DMS79 treated with DMSO at 0.1 percent for 48 hours (cell line): Measurements from ENCODE around the gene ASGR2.
"Not testable (repeated sequence)": the region's sequence is repeated elsewhere in the genome, so short reads cannot be mapped to it uniquely, and the experiment has no call there.

Experiments used
- DNase-seq: peaks from one replicate; lab custom pipeline; 2025; lab: John Stamatoyannopoulos, UW

Gene ASGR2

DNA sequence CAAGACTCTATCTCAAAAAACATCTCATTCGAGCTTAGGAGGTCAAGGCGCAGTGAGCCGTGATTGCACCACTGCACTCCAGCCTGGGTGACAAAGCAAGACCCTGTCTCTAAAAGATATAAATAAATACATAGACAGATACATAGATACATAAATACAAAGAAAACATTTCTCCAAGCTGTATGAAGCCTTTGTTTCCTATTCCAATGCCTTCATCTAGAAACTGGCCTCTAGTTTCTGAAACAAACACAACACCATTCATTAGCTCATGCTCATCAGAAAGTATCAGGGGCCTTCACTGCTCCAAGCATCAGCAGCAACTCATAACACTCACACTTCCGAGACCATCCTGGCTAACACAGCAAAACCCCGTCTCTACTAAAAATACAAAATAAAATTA, 10.3 kb upstream of the ASGR2 start:
- DNase-seq: no peak

DNA sequence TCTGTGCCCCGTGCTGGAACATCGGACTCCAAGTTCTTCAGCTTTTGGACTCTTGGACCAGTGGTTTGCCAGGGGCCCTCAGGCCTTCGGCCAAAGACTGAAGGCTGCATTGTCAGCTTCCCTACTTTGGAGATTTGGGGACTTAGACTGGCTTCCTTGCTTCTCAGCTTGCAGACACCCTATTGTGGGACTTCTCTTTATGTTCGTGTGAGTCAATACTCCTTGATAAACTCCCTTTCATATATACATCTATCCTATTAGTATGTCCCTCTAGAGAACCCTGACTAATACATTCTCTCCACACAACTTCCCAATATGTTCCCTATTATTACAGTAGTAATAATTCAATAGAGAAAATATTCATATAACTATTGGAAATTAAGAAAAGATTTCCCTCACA, 9.2 kb upstream of the ASGR2 start:
- DNase-seq: no peak

DNA sequence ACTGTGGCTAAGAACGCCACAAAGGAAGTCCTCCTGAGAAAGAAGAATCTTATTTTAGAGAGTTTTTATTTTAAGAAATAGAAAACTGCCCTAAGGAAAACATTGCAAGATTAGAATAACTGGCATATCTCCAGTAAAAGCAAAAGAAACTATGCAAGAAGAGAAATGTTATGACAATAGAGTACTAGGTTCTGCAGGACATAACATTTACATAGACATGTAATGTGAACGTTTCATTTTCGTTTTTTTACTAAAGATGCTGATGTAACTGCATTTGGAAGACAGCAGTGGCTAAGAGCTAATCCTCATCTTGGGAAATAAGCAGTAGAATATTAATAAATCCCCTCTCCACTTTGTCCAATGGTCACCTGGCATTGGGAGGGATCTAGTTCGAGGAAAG, 7.8 kb upstream of the ASGR2 start:
- DNase-seq: no peak

DNA sequence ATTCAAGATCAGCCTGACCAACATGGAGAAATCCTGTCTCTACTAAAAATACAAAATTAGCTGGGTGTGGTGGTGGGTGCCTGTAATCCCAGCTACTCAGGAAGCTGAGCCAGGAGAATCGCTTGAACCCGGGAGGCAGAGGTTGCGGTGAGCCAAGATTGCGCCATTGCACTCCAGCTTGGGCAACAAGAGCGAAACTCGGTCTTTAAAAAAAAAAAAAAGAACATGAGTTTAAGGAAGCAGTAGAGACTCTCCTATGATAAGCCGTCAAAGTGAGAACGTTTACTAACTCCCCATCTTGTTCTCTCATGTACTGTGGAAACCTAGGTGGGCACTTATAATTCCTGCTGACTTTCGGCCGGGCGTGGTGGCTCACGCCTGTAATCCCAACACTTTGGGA, 6.0 kb upstream of the ASGR2 start:
- not testable (repeated sequence) for DNase-seq

DNA sequence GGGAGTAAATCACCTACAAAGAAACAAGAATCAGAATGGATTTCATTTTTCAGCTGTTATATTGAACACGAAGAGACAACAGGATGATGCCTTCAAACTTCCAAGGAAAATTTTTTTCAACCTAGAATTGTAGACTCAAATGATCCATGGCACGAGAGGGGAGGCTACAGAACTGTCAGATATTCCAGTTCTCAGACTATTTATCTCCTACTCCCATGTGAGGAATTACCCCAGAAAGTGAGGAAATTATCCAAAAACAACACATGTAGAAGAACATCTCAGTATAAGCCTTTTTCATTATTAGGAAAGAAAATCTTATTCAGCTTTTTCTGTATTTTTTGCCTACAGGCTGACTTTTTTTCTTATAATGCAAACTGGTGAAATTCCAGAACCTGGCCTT, 5.5 kb upstream of the ASGR2 start:
- no peak for DNase-seq

DNA sequence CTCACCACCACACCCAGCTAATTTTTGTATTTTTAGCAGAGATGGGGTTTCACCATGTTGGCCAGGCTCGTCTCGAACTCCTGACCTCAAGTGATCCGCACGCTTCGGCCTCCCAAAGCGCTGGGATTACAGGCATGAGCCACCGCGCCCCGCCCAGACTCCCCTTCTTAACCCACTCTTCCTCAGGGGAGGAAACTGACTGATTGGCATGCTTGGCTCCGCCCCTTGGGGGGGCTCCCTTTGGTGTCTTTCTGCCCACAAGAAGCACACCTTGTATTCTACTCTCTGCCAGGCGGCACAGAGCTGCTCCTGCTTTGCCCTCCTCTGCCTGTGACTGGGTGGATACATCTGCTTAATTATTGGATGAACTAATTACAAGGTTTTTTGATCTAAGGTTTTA, 4.7 kb upstream of the ASGR2 start:
- no peak for DNase-seq

DNA sequence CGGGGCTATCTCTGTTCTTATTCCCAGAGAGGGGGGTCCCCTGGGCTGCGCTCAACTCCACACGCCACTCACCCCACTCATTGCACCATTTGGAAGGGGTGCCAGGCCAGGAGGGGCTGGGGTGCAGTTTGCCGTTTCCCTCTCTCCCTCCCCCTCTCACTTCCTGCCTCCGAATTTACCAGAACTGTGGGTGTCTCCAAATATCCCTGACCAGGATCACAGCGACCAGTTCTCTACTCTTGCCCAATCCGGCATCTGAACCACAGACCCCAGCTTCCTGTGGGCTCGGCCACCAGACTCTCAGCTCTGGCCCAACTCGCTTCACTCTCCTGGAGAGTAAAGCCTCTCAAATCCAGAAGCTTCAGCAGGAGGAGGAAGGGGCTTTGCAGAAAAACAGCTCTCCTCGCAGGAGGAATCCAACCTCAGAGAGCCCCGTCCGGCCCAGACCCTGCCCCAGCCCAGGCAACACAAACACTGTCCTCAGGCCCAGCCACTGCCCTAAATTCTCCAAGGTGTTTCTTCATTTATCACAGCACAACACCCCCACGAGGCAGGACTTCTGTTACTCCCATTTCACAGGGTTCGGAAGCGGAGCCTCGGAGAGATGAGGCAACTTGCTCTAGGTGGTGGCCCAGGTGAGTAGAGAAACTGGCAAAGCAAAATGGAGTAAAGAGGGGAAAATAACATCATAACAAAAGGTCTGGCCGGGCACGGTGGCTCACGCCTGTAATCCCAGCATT, 423 bp upstream of the ASGR2 start:
- DNase-seq: no peak

DNA sequence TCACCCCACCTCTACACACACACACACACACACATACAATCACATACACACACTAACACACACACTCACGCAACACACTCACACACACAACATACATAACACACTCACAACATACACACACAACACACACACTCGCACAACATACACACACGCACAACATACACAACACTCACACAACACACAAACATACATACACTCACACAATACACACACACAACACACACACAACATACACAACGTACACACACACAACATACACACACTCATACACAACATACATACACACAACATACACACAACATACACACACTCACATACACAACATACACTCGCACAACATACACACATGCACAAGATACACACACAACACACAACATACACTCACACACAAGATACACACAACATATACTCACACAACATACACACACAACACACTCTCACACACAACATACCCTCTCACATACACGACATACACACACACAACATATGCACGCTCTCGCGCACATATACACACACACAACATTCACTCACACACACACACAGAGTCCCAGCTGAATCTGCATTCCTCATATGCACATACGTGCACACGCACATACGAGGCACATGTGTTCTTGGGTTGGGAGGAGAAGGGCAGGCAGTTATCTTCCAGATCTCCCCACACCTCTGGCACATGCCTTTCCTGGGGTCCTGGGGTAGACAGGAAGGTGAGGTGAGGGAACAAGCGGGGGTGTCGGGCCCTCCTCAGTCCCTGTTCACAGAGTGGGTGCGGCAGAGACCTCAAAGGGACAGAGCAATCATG, 1.1 kb downstream of the ASGR2 start:
- no peak for DNase-seq

DNA sequence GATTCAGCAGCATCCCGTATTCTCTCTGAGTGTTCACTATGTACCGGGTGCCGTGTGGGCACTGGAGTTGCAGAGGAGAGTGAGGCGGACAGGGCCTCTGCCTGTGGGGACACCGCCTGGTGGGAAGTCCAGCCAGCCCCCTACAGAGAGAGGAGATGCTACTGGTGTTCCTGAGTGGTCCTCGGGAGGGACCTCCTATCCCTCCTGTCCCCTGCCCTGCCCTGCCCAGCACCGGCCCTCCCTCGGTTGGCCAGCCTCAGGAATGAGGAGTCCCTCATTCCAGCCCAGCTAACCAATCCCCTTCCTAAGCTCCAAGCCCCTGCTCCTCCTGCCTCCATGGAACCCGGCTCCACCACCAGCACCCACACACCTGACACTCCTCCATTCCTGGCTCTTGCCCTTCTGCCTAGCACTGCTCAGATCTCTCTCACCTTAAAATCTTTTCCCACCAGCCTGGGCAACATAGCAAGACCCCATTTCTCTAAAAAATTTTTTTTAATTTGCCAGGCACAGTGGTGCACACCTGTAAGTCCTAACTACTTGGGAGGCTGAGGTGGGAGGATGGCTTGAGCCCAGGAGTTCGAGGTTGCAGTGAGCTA, 2.0 kb downstream of the ASGR2 start:
- DNase-seq: no peak

DNA sequence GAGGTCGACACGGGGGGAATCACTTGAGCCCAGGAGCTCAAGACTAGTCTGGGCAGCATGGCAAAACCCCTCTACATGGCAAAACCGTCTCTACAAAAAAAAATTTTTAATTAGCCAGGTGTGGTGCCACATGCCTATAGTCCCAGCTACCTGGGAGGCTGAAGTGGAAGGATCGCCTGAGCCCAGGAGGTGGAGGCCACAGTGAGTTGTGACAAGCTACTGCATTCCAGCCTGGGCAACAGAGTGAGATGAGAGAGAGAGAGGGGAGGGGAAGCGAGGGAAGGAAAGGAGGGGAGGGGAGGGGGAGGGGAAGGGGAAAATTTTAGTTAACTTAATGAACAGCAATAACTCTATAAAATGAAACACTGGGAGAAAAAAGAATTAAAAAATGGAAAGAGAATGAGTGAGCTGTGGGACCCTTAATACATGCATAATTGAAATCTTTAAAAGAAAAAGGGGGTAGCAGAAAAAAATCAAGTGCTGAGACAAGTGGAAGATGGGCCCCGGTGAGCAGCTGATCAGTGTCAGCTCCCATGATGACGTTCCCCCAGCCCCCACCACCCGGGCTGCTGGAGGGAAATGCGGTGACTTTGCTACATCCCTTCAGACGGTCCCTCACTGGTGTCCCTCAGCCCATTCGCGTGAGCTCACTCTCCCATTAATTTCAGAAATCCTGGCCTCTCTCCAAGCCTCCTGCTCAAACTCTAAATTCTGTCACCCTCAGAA, 2.7 kb downstream of the ASGR2 start:
- DNase-seq: no peak

DNA sequence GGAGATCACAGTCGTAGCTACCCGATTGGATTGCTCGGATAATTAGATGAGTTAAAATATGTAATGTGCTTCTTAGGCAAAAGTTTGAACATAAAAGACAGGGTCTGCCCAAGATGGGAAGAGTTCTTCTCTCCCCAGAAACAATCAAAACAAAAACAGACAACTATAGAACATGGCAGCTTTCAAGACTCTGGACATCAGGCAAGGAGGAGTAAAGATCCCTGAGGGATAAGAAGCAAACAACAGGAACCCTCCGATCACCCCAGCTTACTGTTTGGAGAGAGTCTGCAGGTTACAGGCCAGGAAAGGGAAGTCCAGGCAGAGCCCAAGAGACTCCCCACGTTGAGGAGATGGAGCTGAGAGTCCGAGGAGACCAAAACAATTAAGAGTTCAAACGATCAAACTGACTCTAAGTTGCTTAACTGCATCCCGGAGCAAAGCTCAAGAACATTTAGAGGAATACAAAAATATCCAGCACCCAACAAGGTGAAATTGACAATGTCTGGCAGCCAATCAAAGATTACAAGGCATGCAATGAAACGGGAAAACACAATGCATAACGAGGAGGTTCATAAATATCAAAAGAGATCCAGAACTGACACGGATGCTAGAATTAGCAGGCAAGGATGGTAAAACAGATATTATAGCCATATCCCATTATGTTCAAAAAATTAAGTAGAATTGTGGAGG, 3.9 kb downstream of the ASGR2 start:
- no peak for DNase-seq

DNA sequence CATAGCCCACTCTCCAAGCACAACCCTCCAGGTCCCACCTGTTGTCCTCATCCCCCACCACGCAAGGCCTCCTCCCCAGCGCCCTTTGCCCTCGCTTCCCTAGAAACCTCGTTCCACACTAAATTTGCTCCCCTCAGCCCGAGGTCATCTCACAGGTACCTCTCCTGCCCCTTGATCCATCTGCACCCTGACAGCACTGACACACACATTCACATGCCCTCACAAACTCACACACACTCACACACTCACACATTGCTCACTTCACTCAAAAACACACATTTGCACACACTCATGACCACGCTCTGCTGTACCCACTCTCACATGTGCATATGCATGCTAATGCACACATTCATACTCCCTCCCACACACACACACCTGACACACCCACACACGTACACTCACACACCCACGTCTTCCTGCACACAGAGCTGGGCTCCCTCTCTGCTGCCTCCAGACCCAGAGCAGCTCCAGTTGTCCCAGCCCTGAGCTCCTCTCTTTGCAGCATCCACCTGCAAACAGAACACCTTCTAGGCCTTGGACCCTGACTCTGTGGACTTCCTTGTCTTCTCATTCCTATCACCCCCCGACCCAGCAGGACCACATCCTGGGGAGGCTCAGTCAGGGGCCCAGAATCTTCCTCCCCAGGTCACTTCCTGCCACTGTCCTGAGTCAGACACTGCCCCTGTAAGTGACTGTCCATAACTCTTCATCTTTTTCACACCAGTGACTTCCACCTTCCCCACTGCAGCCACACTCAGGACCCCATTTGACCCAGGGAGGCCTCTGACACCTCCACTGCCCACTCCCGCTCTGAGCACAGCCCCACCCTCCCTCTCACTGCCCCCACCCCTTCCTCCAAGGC, 4.9 kb downstream of the ASGR2 start:
- no peak for DNase-seq

DNA sequence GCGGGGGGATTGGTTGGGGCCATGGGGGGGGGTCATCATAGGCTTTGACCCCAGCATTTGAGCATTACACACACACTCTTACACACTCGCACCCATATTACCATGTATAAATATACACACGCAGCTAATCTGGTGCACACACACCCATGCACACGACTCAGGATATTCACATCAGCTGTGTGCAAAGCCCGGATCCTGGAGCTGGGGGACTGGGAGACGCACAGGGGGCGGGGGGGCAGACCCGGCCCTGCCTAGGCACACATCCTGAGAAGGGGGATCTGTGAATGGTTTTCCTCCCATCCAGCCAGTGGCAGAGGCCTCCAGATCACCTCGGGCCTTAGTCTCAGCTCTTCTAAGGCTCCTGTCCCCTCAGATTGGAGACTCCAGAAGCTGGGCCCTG, 5.6 kb downstream of the ASGR2 start:
- DNase-seq: no peak

DNA sequence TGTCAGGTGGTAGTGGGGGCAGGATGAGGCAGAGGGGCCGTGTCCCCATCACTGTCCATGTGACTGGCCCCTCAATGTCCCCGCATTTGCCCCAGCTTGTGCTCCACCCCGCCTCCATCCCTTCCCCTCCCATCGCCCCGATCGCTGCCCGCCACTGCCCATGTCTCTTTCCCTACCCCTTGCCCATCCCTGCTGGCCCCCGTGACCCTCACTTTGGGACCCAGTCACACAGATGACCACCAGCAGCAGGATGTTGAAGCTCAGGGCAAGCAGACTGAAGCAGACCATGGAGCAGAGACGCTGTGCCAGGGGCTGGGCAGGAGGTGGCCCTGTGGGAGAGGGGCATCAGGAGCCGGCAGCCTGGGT, 6.1 kb downstream of the ASGR2 start:
- DNase-seq: no peak

DNA sequence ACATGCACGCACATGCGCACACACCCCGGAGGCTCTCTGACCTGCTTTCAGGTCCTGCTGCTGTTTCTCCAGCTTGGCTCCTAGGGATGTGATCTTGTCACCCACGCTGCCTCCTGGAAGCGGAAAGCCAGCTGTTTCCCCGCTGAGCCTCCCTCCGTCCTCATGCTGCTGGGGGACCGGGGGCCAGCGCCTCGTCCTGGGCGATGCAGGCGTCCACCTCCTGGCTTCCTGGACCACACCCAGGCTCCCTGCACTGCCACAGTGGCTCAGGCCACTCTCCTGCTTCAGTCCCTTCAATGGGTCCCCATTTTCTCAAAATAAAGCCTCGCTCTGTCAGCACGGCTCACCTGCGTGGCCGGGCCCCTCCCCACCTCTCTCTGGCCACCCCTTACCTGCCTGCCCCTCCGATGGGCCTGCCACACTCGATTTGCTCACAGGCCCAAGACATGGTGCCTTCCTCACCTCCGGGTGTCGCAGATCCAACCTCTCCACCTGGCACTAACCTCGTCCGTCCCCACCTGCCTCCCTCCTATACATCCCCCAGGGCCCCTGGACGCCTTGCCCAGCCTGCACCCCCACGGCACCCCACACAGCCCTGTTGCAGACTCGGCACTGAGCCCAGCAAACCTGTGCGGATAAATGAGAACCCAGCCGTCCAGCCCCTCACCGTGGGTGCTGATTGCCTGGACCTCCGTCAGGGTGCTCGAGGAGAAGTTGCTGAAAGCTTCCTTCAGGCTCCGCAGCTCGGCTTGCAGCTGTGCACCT, 6.6 kb downstream of the ASGR2 start:
- no peak for DNase-seq

DNA sequence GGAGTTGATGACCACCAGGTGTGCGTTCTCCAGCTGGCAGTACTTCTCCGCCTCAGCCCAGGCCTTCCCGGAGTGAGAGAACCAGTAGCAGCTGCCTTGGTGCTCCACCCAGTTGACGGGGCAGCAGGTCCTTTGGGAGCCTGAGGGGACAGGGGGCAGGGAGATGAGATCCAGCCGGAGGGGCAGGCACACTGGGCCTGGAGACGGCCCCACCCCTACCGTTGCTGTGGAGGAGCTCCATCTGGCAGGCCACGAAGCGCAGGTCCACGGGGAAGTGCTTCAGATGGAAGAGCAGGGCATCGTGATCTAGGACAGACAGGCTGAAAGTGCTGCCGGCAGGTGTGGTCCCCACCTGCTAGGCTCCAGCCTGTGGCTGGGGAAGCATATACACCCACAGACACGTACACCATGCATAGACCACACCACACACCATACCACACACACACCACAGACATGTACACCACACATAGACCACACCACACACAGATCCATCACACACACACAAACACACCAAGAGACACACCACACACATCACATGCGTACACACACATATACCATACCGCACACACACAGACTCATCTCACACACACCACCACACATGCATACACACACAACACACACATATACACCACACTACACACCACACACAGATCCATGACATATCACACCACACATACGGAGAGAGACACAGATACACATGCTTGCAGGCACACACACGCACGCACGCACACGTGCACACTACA, 7.4 kb downstream of the ASGR2 start:
- peak; percentile 59 for DNase-seq

DNA sequence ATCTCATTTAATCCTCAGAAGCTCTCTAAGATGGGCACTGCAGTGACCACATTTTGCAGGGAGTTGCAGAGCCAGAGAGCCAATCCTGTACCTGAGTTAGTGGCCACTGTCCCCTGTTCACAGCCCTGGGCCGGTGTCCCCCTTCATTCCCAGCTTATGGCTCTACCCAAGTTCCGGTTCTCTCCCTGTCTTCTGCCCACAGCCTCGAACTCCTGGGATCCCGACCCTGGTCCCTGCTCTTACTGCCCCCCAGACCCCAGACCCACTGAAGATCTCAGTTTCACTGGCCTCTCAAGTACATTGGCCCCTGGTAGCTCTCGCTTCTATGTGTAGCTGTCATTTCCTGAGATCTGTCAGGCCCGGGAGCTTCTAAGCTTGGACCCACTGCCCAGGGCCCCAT, 12.2 kb downstream of the ASGR2 start:
- DNase-seq: no peak

DNA sequence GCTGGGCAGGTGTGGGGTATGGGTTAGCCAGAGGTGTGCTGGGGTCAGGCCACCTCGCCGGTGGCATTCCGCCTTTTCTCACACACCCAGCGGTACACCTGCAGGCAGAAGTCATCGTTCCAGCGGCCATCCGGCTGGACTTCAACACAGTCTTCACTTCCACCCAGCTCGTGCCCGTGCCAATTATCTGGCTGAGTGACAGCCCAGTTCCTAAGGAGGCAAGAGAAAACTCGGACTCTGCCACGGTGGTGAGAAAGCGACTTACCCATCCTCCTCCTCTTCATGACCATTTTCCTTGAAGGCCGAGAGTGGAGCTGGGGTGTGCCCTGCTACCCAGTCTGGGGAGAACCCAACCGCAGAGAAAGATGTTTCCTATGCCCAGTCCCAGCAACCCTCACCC, 13.1 kb downstream of the ASGR2 start:
- DNase-seq: no peak

DNA sequence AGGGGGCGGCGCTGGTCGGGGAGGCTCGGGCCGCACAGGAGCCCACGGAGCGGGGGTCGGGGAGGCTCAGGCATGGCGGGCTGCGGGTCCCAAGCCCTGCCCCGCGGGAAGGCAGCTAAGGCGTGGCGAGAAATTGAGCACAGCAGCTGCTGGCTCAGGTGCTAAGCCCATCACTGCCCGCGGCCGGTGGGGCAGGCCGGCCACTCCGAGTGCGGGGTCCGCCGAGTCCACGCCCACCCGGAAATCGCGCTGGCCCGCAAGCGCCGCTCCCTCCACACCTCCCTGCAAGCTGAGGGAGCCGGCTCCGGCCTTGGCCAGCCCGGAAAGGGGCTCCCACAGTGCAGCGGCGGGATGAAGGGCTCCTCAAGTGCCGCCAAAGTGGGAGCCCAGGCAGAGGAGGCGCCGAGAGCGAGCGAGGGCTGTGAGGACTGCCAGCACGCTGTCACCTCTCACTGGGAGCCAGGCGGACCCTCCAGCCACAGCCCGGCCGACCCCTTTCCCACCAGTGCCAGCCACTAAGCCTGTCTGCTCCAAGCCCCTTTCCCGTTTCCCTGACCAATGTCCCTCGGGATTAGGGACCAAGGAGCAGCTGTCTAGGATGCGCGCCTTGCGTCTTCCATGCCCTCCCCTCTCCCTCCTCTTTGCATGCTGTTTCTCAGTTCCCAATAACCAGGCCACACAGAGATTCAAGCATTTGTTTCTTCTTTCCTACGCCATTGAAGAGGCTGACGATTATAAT, 13.8 kb downstream of the ASGR2 start:
- DNase-seq: not testable (repeated sequence)
